ENCODE data around the gene DGAT2.

GRCh38 chr11:75826461-75827230 lies 58.1 kb downstream of the DGAT2 start:
- no peak for TF ChIP-seq POLR2AphosphoS5 (IDR thresholded peaks at IDR 0.05; ENCODE audit: borderline replicate concordance, low read depth, low read length)
- no peak for TF ChIP-seq EZH2 (IDR thresholded peaks at IDR 0.05)

All from SK-N-MC (cell line).